ENCODE measurements around the gene DEDD. TPM values are rescaled to one million over a fixed set of nuclear protein-coding genes. Genes with fewer than 3 reads are reported as not detected.
A peak's percentile ranks its signal among the peaks of the same experiment; 100 is the strongest.

The DEDD gene
- total RNA-seq, 2 experiments from 2014 or later = 21.1 to 41.9 TPM

GRCh38 chr1:161080441-161081405 lies 51.7 kb downstream of the DEDD start:
- no peak overlapping the region for H2AFZ ChIP-seq (ENCODE audit: low read length)
- no peaks in the 10 kb centered on the region for H3K79me2 ChIP-seq (ENCODE audit: insufficient read depth, low read depth, low read length)
- no peaks in the 10 kb centered on the region for H3K9me3 ChIP-seq (ENCODE audit: low read length)
- DNase-seq (ENCODE audit: low spot score) = no peak
- no peaks in the 10 kb centered on the region for H3K4me1 ChIP-seq (ENCODE audit: insufficient read depth, low read length, poor library complexity, severe bottlenecking)
- no peaks in the 10 kb centered on the region for H3K9me2 ChIP-seq (ENCODE audit: insufficient read depth, low read length)
- no TSS peak for BruUV-seq (replicated peaks)
- no peaks in the 10 kb centered on the region for H3K36me3 ChIP-seq (ENCODE audit: insufficient read depth, low read length)
- H3K4me3 ChIP-seq (ENCODE audit: low read depth, low read length, poor library complexity, severe bottlenecking) = no peak overlapping the region
- TF ChIP-seq CTCF (conservative IDR thresholded peaks at IDR 0.05; ENCODE audit: low read length) (no peak), EZH2phosphoT487 (IDR thresholded peaks at IDR 0.05; ENCODE audit: borderline replicate concordance, low read depth, low read length) (no peak)
- intact Hi-C loops (cut with micrococcal nuclease; ENCODE audit: unreplicated experiment) = no loop called here
- ChIA-PET POLR2A (interaction anchor here (0.6 kb wide), 1 partner anchor 32 kb away, joined by 3 read pairs; no protein-coding TSS in a partner anchor), CTCF (ENCODE audit: unreplicated experiment) (no interaction called here)
- no peak overlapping the region for H3K4me2 ChIP-seq (ENCODE audit: low read length)
- no peak overlapping the region for H3K27ac ChIP-seq (ENCODE audit: low read depth, low read length, poor library complexity, severe bottlenecking)
- no peaks in the 10 kb centered on the region for H4K20me1 ChIP-seq (ENCODE audit: insufficient read depth, low read length)

- intact Hi-C loops (cut with micrococcal nuclease; ENCODE audit: unreplicated experiment) = no loop called here
- H3K27ac ChIP-seq (ENCODE audit: low read depth, low read length, poor library complexity, severe bottlenecking) = no peak overlapping the region
- TF ChIP-seq CTCF (conservative IDR thresholded peaks at IDR 0.05; ENCODE audit: low read length) = 0 out of 2 replicates have a peak, but pooled peaks have one; percentile 19
- no peak for TF ChIP-seq EZH2phosphoT487 (IDR thresholded peaks at IDR 0.05; ENCODE audit: borderline replicate concordance, low read depth, low read length)
Observed at GRCh38 chr1:161079436-161080110, 52.9 kb downstream of the DEDD start.

More at GRCh38 chr1:161079436-161080110, 52.9 kb downstream of the DEDD start:
- CTCF ChIA-PET (ENCODE audit: unreplicated experiment) = no interaction called here
- H2AFZ ChIP-seq (ENCODE audit: low read length) = no peak overlapping the region
- no peak overlapping the region for H3K4me2 ChIP-seq (ENCODE audit: low read length)
- H3K79me2 ChIP-seq (ENCODE audit: insufficient read depth, low read depth, low read length) = no peaks in the 10 kb centered on the region
- no peak for DNase-seq (ENCODE audit: low spot score)
- no peaks in the 10 kb centered on the region for H3K4me1 ChIP-seq (ENCODE audit: insufficient read depth, low read length, poor library complexity, severe bottlenecking)
- BruUV-seq (replicated peaks) = no TSS peak
- H3K9me3 ChIP-seq (ENCODE audit: low read length) = no peaks in the 10 kb centered on the region
- H4K20me1 ChIP-seq (ENCODE audit: insufficient read depth, low read length) = no peaks in the 10 kb centered on the region
- H3K4me3 ChIP-seq (ENCODE audit: low read depth, low read length, poor library complexity, severe bottlenecking) = no peak overlapping the region
- no peaks in the 10 kb centered on the region for H3K36me3 ChIP-seq (ENCODE audit: insufficient read depth, low read length)
- no peaks in the 10 kb centered on the region for H3K9me2 ChIP-seq (ENCODE audit: insufficient read depth, low read length)
- POLR2A ChIA-PET = interaction anchor here (0.6 kb wide), 1 partner anchor 63 kb away, joined by 3 read pairs; no protein-coding TSS in a partner anchor
